ENCODE measurements around the gene GDNF.

- no peak for TF ChIP-seq CTCF (conservative IDR thresholded peaks at IDR 0.05 in 1 of 2, IDR thresholded peaks at IDR 0.05 in 1 of 2; ENCODE audit: low read depth in 1 of 2, low read length in 2 of 2)
- no peak for TF ChIP-seq EZH2 (IDR thresholded peaks at IDR 0.05; ENCODE audit: low read length, missing control alignments)
Measured at GRCh38 chr5:37860206-37860605, 20.4 kb upstream of the GDNF start.

Data from fibroblast of lung (primary cell).